Raji (cell line): ENCODE data around the gene WDR37.

ENCODE experiments used
- POLR2A ChIP-seq: IDR thresholded peaks from 2 replicates; pipeline ENCODE4 v1.6.1; 2011; ENCODE audit warnings: low read depth, low read length, control low read depth; ENCODE audit not compliant: insufficient read depth

The WDR37 gene

GRCh38 chr10:1056326-1057105 is at the start of gene WDR37:
Gene WDR37, plus strand, starts transcription at chr10:1056385. Its CDS starts 15,771 bp downstream, at chr10:1072156.
- peak; percentile 86 for TF ChIP-seq POLR2A

- no peak for TF ChIP-seq POLR2A
These were observed 49.6 kb upstream of the WDR37 start for GRCh38 chr10:1006573-1006972.

DNA sequence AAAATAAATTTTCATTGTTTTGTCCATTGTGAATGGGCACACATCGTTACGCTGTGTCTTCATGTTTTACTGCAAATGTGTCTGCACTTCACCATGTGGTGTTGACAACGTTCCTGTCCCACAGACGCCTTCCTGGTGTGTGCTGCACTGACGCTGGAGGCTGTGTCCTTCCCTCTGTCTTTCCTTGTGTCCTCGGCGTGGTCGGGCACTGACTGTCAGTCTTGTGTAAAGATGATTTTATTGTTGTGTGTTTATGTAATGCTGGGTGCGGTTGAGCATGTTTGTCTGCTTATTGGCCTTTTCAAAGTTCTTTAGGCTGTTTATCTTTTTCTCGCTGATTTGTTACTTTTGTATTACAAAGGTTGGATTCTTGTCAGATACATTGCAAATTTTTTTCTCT is 48.6 kb upstream of the WDR37 start:
- TF ChIP-seq POLR2A, result no peak

- no peak for TF ChIP-seq POLR2A
These were observed 47.1 kb upstream of the WDR37 start for GRCh38 chr10:1009071-1009494.

DNA sequence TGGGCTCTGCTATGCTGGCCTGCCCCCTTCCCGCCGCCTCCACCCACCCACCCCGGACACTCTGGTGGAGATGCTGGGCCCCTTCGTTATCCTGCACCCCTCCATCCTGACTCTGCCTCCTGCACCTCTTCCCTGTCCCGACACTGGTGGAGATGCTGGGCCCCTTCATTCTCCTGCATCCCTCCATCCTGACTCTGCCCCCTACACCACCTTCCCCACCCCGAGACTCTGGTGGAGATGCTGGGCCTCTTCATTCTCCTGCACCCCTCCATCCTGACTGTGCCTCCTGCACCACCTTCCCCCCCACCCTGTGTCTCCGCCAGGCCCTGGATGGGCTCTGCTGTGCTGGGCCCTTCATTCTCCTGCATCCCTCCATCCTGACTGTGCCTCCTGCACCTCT is 45.5 kb upstream of the WDR37 start:
- no peak for TF ChIP-seq POLR2A

GRCh38 chr10:1011696-1012095 is 44.5 kb upstream of the WDR37 start:
- TF ChIP-seq POLR2A, result no peak

- TF ChIP-seq POLR2A, result no peak
These were observed 40.5 kb upstream of the WDR37 start for GRCh38 chr10:1015688-1016087.

- no peak for TF ChIP-seq POLR2A
These were observed 36.8 kb upstream of the WDR37 start for GRCh38 chr10:1019362-1019761.

DNA sequence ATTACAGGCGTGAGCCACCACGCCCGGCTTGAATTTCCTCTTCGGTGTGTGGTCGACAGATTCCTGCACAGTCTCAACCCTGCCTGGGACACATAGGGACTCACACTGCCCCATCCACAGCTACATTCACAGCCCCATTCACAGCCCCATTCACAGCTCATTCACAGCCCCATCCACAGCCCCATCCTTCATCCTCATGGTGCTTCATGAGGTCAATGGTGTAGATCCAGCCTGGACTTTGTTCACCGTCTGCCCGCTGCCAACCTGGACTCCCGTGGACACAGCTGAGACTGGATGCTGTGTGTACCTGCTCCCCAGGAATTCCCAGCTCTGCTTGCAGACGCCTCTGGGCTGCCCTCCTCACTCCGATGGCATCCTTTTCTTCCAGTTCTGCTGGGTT is 35.7 kb upstream of the WDR37 start:
- no peak for TF ChIP-seq POLR2A

DNA sequence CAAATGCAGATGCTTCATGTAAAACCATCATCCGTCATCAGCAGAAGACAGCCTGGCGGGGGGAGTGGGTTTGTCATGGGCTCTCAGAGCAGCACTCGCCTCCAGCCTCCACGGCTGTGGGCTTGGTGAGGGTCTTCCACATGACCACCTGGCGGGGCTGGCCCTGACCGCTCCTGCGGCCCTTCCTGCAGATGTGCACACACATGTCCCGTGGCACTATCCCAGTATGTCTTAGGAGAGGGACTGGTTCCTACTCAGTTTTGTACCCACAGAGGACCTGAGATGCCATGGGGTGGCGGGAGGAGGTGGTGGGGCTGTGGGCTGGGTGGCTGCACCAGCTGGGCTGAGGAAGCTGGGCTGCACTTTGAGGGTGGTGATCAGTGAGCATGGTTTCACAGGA is 35.2 kb upstream of the WDR37 start:
- TF ChIP-seq POLR2A, result no peak

- no peak for TF ChIP-seq POLR2A
These were observed 33.8 kb upstream of the WDR37 start for GRCh38 chr10:1022413-1022812.

- TF ChIP-seq POLR2A, result no peak
These were observed 32.1 kb upstream of the WDR37 start for GRCh38 chr10:1024103-1024502.

GRCh38 chr10:1025683-1026082 is 30.5 kb upstream of the WDR37 start, which contains the start of gene IDI2:
Gene IDI2, minus strand, starts transcription at chr10:1025859. Its CDS starts 1,136 bp downstream, at chr10:1024723.
- no peak for TF ChIP-seq POLR2A

GRCh38 chr10:1026578-1026977 is 29.6 kb upstream of the WDR37 start:
- TF ChIP-seq POLR2A, result no peak

- TF ChIP-seq POLR2A, result no peak
These were observed 26.3 kb upstream of the WDR37 start for GRCh38 chr10:1029838-1030237.

GRCh38 chr10:1033601-1034000 is 22.6 kb upstream of the WDR37 start:
- no peak for TF ChIP-seq POLR2A

GRCh38 chr10:1034758-1035157 is 21.4 kb upstream of the WDR37 start:
- TF ChIP-seq POLR2A, result no peak
